Measurements from ENCODE around the gene RIN3. TPM values are rescaled to one million over a fixed set of nuclear protein-coding genes. Genes with fewer than 3 reads are reported as not detected.

Gene RIN3
- total and polyA plus RNA-seq, 3 donors from 2014 or later, result 25.9 to 56.2 (median 49.8) TPM

DNA sequence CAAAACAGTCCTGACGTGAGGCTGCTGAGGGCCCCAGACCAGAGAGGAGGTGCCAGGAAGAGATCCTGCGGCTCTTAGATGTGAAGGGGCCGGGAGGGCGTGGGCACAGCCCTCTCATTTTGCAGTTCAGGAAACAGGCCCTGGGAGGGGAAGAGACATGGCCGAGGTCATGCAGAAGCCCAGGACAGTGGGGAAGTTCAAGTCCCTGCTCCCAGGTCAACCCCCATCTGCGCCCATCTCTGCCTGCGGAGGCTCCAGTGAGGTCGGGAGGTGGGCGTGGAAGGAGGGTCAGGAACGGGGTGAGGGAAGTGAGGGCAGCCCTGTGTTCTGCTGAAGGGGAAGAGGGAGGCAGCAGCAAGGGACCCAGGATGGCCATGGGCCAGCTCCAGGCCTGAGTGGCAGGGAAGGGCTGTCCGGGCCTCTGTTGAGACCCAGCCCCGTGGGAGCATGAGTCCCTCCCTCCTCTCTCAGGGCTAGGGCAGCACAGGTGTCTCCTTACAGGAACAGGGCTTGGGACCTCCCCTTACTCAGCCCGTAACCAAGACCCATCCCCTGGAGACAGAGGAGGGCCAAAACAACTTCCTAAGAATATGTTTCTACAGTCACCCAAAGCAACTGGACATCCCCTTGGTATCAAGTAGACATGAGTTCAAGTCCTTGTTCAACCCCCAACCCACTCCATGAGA, 144.0 kb downstream of the RIN3 start:
- WGBS, 2 donors, result 36 to 46% methylated on average over 8 to 13 of the region's 13 CpGs
- peak; percentile 68 for DNase-seq
- peaks cover 40% of the 10 kb centered on the region for H3K4me1 ChIP-seq
- no peaks in the 10 kb centered on the region for H3K36me3 ChIP-seq (ENCODE audit: low read depth, missing control alignments)
- H3K27me3 ChIP-seq, result no peaks in the 10 kb centered on the region
- H3K9me3 ChIP-seq, result no peaks in the 10 kb centered on the region
- no peak overlapping the region for H3K4me3 ChIP-seq
- peak overlapping the region; percentile 74 to 82 for H3K27ac ChIP-seq
- intact Hi-C loops (cut with DNase I; ENCODE audit: low total_unique reads), result no loop called here
- no peak for TF ChIP-seq POLR2A (IDR thresholded peaks at IDR 0.05)
- TF ChIP-seq CTCF (IDR thresholded peaks at IDR 0.05), result no peak

GRCh38 chr14:92658160-92658559, 144.6 kb downstream of the RIN3 start:
- Histone ChIP-seq H3K9me3 (no peaks in the 10 kb centered on the region), H3K4me1 (peaks cover 36% of the 10 kb centered on the region), H3K27ac (peak overlapping the region; percentile 74 to 82), H3K27me3 (no peaks in the 10 kb centered on the region), H3K36me3 (ENCODE audit: low read depth, missing control alignments) (no peaks in the 10 kb centered on the region), H3K4me3 (no peak overlapping the region)
- TF ChIP-seq POLR2A (IDR thresholded peaks at IDR 0.05) (no peak), CTCF (IDR thresholded peaks at IDR 0.05) (no peak)
- intact Hi-C loops (cut with DNase I; ENCODE audit: low total_unique reads), result no loop called here
- WGBS, 2 donors, result 80 to 88% methylated on average over 10 to 13 of the region's 13 CpGs
- DNase-seq, result no peak

DNA sequence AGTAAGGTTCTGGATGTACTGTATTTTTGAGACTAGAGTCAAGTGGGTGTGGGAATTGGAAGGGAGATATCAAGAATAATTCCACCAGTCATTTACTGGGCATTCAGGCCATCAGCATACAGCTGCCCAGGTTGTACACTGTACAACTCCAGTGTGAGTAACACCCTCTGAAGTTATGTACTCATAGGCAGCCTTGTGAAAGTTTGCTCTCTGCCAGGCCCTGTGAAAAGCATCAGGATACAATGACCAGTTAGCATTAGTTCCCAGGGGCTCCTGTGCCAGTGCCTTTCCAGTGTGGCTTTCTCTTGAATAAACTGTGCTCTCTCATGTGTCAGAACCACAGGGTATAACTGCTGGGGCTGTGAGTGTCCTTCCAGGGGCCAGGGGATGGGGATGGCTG, 145.1 kb downstream of the RIN3 start:
- intact Hi-C loops (cut with DNase I; ENCODE audit: low total_unique reads), result no loop called here
- no peaks in the 10 kb centered on the region for H3K9me3 ChIP-seq
- peak overlapping the region; percentile 51 to 82 for H3K27ac ChIP-seq
- H3K27me3 ChIP-seq, result no peaks in the 10 kb centered on the region
- H3K4me1 ChIP-seq, result peaks cover 39% of the 10 kb centered on the region
- no peak for DNase-seq
- TF ChIP-seq CTCF (IDR thresholded peaks at IDR 0.05), result no peak
- no peaks in the 10 kb centered on the region for H3K36me3 ChIP-seq (ENCODE audit: low read depth, missing control alignments)
- H3K4me3 ChIP-seq, result no peak overlapping the region

DNA sequence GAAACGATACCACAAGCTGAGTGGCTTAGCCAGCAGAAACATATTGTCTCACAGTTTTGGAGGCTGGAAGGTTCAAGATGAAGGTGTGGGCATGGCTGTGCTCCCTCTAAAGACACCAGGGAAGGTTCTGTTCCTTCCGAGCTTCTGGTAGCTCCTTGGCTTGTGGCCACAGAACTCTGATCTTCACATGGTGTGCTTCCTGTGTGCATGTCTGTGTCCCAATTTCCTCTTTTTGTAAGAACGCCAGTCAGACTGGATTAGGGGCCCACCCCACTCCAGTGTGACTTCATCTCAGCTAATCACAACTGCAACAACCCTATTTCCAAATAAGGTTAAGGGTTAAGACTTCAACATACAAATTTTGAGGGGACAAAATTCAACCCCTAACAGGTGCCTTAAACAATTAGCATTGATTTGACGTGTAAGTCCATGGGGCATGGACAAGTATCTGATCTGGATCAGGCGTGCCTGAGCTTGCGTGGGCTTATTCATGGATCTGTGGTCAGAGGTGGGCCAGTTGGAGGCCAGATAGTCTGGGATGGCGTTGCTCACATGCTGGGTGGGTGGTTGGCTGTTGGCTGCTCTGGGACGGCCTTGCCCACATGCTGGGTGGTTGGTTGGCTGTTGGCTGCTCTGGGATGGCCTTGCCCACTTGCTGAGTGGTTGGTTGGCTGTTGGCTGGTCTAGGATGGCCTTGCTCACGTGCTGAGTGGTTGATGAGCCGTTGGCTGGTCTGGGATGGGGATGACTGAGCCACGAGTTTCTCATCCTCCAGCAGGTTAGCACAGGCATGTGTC, 146.4 kb downstream of the RIN3 start:
- Histone ChIP-seq H3K27me3 (no peaks in the 10 kb centered on the region), H3K4me1 (peaks cover 39% of the 10 kb centered on the region), H3K4me3 (no peak overlapping the region), H3K9me3 (no peaks in the 10 kb centered on the region), H3K27ac (peak overlapping the region; percentile 51 to 82), H3K36me3 (ENCODE audit: low read depth, missing control alignments) (no peaks in the 10 kb centered on the region)
- 45 to 62% methylated on average over 7 to 11 of the region's 11 CpGs for WGBS, 2 donors
- DNase-seq, result peak; percentile 75
- TF ChIP-seq CTCF (IDR thresholded peaks at IDR 0.05) (no peak), POLR2A (IDR thresholded peaks at IDR 0.05) (no peak)
- intact Hi-C loops (cut with DNase I; ENCODE audit: low total_unique reads), result no loop called here

All from testis (tissue), 3 donors.